ENCODE data around the gene TAT.
"Not testable (repeated sequence)": the region's sequence is repeated elsewhere in the genome, so short reads cannot be mapped to it uniquely, and the experiment has no call there.

The TAT gene

DNA sequence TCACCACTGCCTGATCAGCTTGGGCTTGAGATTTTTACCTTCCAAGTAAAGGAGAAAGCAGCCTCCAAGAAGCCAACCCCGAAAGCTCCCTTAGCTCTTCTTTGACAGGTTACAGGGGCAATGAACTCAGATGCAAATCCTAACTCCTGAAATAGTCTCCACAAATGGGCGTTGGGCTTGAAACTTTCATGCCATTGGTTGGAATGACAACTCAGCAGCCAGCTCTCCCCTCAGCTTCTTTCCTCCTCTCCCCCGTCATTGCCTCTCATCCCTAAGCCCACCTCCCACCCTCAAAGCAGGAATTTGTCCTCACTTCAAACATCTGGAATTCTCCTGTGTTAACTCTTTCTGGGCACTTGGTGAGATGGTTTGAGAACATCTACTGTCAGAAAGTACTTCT is at the start of gene TAT:
TSS of gene TAT (minus strand) at position 122 of the 400 bp plus-strand sequence. CDS start 677 bp downstream, outside the sequence.
- DNase-seq (ENCODE audit: extremely low read depth in 1 of 2, low read depth in 1 of 2) = no peak

DNA sequence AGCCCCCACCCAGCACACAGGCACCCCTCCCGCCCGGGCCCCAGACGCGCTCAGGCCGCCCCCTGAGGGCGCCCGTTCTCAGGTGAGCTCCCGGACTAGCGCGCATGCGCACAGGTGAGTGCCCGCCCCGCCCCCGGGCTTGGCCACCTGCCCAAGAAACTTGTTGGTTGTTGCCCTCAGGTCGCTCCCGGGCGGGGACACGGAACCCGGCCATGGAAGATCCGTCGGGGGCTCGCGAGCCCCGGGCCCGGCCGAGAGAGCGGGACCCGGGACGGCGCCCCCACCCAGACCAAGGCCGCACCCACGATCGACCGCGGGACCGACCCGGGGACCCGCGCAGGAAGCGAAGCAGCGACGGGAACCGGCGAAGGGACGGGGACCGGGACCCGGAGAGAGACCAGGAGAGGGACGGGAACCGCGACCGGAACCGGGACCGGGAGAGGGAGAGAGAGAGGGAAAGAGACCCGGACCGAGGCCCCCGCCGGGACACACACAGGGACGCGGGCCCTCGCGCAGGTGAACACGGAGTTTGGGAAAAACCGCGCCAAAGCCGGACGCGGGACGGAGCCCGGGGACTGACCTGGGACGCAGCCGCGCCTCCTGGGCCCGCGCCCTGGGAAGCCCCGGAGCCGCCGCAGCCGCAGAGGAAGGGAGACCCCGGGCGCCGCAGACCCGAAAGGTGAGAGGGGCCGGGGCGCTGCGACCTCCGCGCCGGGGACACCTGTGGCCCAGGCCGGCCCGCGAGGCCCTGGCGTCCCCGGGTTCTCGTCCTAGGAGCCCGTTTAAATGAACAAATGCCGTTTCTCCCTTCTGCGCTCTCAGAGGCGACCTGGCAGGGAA is 49.3 kb upstream of the TAT start, which contains the start of gene MARVELD3:
TSS of gene MARVELD3 (plus strand) at position 167 of the 840 bp plus-strand sequence. CDS start at position 213, 46 bp downstream.
- no peak for DNase-seq (ENCODE audit: extremely low read depth in 1 of 2, low read depth in 1 of 2)

DNA sequence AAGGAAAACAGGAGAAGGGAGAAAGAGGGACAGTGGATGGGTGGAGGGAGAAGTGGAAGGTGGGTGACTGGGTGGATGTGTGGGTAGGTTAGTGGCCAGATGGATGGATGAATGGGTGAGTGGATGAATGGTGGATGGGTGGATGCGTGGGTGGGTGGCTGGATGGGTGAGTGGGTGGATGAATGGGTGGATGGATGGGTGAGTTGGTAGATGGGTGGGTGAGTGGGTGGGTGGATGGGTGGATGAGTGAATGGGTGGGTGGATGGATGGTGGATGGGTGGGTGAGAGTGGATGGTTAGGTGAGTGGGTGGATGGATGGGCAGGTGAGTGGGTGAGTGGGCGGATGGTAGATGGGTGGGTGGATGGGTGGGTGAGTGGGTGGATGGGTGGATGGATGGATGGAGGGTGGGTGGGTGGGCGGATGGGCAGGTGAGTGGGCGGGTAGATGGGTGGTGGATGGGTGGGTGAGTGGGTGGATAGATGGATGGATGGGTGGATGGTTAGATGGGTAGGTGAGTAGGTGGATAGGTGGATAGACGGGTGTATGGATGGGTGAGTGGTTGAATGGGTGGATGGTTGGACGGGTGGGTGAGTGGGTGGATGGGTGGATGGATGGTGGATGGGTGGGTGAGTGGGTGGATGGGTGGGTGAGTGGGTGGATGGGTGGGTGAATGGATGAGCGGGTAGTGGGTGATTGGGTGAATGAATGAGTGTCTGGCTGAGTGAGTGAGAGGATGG is 48.4 kb upstream of the TAT start:
- DNase-seq (ENCODE audit: extremely low read depth in 1 of 2, low read depth in 1 of 2) = no peak

GRCh38 chr16:71623597-71623996 is 46.7 kb upstream of the TAT start:
- DNase-seq (ENCODE audit: extremely low read depth in 1 of 2, low read depth in 1 of 2) = no peak

DNA sequence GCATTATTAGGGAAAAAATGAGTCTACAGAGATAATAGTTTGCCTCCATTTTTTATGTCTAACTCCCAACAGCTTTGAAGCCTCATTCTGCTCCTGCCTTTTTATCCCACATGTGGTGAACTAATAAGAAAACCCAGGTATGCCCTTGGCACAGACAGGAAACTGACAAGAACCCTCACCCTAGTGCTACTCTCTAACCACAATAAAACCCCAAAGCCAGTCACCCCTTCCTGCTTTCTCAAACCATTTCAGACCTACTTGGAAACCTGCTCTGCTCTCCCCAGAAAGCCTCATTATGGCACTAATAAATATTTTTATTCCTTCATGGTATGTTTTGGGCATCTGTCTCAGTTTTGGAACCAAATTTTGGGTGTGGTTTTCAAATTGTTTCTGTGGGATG is 45.2 kb upstream of the TAT start:
- no peak for DNase-seq (ENCODE audit: extremely low read depth in 1 of 2, low read depth in 1 of 2)

- DNase-seq (ENCODE audit: extremely low read depth in 1 of 2, low read depth in 1 of 2) = no peak
Observed at GRCh38 chr16:71618429-71618828, 41.5 kb upstream of the TAT start.

DNA sequence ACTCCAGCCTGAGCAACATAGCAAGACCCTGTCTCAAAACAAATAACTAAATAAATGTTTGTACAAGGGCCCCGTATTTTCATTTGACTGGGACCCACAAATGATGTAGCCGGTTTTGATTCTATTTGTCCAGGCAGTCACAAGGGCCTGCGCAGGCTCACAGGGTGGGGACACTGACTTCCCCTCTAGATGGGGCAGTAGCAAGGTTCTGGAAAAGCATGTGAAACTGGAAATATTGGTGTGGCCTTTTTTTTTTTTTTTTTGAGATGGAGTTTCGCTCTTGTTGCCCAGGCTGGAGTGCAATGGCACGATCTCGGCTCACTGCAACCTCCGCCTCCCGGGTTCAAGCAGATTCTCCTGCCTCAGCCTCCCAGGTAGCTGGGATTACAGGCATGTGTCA is 38.1 kb upstream of the TAT start:
- not testable (repeated sequence) for DNase-seq (ENCODE audit: extremely low read depth in 1 of 2, low read depth in 1 of 2)

DNA sequence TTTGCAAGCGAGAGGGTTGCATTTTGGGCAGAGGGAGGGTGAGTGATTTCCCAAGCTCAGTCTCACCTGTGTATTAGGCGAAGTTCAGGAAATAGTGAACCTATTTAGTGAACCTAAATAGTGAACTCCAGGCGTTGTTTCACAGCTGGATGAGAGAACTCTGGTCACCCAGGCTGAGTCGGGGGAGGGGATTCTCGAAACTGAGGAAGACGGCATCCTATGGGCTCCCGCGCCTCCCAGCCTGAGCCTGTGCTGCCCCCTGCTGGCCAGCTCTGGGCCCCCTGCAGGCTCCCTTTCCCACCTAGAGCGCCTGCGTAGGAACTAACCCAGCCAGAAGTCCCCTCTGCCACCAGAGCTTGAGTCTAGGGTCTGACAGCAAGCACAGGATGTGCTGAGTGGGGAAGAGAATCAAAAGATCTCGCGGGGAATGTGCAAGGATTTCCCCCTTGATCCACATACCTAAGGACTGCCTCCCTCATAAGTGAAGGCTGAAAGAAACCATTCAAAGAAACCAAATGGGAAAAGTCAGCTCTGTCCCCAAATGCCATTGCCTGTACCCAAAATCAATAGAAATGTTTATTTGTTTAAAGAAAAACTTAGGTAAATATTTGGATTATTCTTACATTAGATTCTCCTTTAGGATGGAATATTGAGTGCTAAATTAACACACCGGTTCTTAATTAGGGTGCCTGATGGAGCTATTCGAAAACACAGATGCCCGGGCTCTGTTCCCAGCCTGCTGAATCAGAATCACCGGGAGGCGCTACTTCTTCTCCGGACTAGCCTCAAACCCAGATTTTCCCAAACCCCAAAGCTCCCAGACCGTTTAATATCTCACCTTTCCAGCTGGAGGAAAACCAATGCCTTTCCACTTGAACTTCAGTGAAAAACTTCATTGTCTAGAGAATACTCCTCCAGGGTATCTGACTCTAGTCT is 34.3 kb upstream of the TAT start:
- DNase-seq (ENCODE audit: extremely low read depth in 1 of 2, low read depth in 1 of 2) = peak; percentile 46 to 69

DNA sequence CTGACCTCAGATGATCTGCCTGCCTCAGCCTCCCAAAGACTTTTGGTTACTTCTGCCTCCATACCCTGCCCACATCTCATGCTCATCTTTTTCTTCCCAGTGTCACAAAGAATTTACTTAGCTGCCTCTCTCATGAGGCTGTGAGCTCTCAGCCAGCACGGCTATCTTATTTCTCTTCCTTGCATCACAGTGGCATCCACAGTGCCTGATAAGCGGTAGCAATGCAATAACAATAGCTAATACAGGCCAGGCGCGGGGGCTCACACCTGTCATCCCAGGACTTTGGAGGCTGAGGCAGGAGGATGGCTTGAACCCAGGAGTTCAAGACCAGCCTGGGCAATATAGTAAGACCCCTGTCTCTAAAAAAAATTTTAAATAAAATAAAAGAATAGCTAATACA is 33.6 kb upstream of the TAT start:
- DNase-seq (ENCODE audit: extremely low read depth in 1 of 2, low read depth in 1 of 2) = no peak

DNA sequence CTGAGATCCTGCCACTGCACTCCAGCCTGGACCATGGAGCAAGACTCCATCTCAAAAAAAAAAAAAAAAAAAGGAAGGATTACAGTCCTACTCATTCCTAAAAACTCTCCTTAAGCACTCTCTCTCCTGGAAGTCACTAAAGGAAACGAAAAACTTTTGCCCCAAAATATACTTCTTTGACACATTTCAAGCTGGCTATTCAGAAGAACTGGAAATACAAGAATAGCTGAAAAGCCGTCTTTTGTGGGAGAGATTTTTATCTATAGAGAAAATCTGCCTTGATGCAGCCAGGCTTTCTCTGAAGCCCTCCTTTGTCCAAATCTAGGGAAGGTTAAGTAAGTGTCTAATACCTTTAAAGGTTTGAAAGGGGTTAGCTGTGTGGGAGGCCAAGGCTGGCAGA is 32.2 kb upstream of the TAT start:
- DNase-seq (ENCODE audit: extremely low read depth in 1 of 2, low read depth in 1 of 2) = no peak

DNA sequence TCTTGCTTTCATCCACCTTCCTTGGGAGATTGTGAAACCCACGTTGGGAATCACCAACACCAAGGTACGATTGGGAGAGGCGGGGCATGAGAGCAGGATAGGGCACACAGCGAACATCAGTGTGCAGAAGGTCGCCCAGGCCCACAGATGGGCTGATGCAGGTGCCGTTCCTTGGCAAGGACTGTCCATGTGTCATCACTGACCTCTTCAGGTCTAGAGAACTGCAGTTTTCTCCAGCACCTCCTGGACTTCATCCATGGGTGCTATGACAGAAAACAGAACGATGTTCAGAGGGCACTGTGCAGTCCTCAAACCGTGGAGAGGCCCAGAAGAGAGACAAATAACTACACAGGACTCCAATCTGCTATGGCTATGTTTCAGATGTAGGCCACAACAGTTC is 23.9 kb upstream of the TAT start:
- no peak for DNase-seq (ENCODE audit: extremely low read depth in 1 of 2, low read depth in 1 of 2)

DNA sequence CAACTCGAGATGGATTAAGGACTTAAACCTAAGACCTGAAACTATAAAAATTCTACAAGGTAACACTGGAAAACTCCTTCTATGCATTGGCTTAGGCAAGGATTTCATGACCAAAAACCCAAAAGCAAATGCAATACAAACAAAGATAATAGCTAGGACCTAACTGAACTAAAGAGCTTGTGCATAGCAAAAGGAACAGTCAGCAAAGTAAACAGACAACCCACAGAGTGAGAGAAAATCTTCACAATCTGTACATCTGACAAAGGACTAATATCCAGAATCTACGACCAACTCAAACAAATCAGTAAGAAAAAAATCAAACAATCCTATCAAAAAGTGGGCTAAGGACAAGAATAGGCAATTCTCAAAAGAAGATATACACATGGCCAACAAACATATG is 21.5 kb upstream of the TAT start:
- not testable (repeated sequence) for DNase-seq (ENCODE audit: extremely low read depth in 1 of 2, low read depth in 1 of 2)

GRCh38 chr16:71595340-71595826 is 18.5 kb upstream of the TAT start:
- not testable (repeated sequence) for DNase-seq (ENCODE audit: extremely low read depth in 1 of 2, low read depth in 1 of 2)

DNA sequence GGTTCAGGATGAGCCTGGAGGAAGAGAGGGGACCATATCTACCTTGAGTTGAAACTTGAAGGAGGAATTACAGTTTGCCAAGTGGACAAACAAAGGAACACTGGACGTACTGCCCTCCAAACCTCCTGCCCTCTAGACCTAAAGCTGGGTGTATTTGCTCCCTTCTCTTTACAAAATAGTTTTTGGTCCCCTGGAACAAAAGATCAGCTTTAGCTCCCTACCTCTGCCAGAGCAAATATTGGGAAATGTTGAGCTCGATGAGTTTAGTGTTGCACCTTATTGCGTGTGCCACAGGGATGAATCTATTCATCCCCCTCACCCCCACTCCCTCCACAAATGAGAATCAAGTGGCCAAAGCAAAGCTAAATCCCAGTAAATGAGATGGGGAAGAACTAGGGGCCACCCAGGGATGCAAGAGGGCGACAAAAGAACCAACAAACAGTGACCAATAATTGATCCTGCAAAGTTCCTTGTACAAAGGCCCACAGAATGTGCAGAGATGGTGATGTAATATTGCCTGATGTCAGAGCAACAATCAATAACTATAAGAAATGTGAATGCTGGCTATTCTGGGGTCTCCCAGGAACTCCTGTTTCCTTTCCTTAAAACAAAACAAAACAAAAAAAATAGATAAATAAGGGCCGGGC is 17.2 kb upstream of the TAT start:
- no peak for DNase-seq (ENCODE audit: extremely low read depth in 1 of 2, low read depth in 1 of 2)

GRCh38 chr16:71593048-71593999 is 16.4 kb upstream of the TAT start:
- DNase-seq (ENCODE audit: extremely low read depth in 1 of 2, low read depth in 1 of 2) = no peak

- DNase-seq (ENCODE audit: extremely low read depth in 1 of 2, low read depth in 1 of 2) = no peak
Observed at GRCh38 chr16:71591917-71592316, 15.0 kb upstream of the TAT start.

- no peak for DNase-seq (ENCODE audit: extremely low read depth in 1 of 2, low read depth in 1 of 2)
Observed at GRCh38 chr16:71590584-71590983, 13.7 kb upstream of the TAT start.

GRCh38 chr16:71590071-71590470 is 13.2 kb upstream of the TAT start:
- DNase-seq (ENCODE audit: extremely low read depth in 1 of 2, low read depth in 1 of 2) = not testable (repeated sequence)

DNA sequence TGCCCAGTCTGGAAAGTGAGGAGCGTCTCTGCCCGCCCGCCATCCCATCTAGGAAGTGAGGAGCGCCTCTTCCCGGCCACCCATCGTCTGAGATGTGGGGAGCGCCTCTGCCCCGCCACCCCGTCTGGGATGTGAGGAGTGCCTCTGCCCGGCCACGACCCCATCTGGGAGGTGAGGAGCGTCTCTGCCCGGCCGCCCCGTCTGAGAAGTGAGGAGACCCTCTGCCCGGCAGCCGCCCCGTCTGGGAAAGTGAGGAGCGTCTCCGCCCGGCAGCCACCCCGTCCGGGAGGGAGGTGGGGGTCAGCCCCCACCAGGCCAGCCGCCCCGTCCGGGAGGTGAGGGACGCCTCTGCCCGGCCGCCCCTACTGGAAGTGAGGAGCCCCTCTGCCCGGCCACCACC is 12.4 kb upstream of the TAT start:
- DNase-seq (ENCODE audit: extremely low read depth in 1 of 2, low read depth in 1 of 2) = not testable (repeated sequence)

Measured in stimulated activated CD8-positive, alpha-beta memory T cell treated with anti-CD3 and anti-CD28 coated beads, Interleukin-7, amount 100 ng/mL, for 48 hours (primary cell).